B cell (primary cell): ENCODE results near the gene SLC44A1. TPM values are rescaled to one million over a fixed set of nuclear protein-coding genes. Genes with fewer than 3 reads are reported as not detected.

Experiments used
- ATAC-seq: fragments of 200-7000 bp; cut with Tn5 transposase; one replicate; pipeline ENCODE4 v1.10.0; 2021; ENCODE audit warnings: low read depth, mild to moderate bottlenecking, moderate number of reproducible peaks, moderate library complexity
- CTCF ChIA-PET: fragments of 350-600 bp; sonication (Branson Sonifier 250); formaldehyde crosslinking; loops from one replicate; lab custom pipeline; 2021; ENCODE audit warnings: antibody characterized with exemption, inconsistent platforms; lab: Charles Lee
- POLR2A ChIA-PET: fragments of 350-600 bp; sonication (Branson Sonifier 250); formaldehyde crosslinking; loops from one replicate; lab custom pipeline; 2021; ENCODE audit warnings: antibody characterized with exemption; lab: Charles Lee
- DNase-seq: peaks from one replicate; pipeline ENCODE4 v3.0.0; 2013
- H2AFZ ChIP-seq: 2 replicates; pipeline ENCODE4 v1.6.1; 2012; ENCODE audit warnings: mild to moderate bottlenecking, low read depth, low read length; ENCODE audit not compliant: insufficient read depth, poor library complexity, severe bottlenecking
- H3K27ac ChIP-seq, 2 donors: 1 replicate in 1 of 2; 2 replicates in 1 of 2; pipeline ENCODE4 v1.5.1; 2012 to 2013; ENCODE audit warnings: low read length in 2 of 2, mild to moderate bottlenecking in 2 of 2, moderate library complexity in 1 of 2
- H3K27me3 ChIP-seq, 4 experiments: fragments of 200-600 bp in 1 of 4; sonication (generic) in 1 of 4; replicated peaks in 1 of 4; 1 replicate in 2 of 4; 2 replicates in 2 of 4; pipeline versions ENCODE4 v1.6.1 to v1.7.0; 2013 to 2016; ENCODE audit warnings: low read length in 3 of 4, mild to moderate bottlenecking in 2 of 4, mixed read lengths in 1 of 4, moderate library complexity in 1 of 4; ENCODE audit not compliant: insufficient read depth in 4 of 4, control insufficient read depth in 3 of 4; ENCODE audit errors: control extremely low read depth in 1 of 4
- H3K36me3 ChIP-seq, 2 experiments: replicated peaks in 1 of 2; 1 replicate in 1 of 2; 2 replicates in 1 of 2; pipeline versions ENCODE4 v1.6.1 to v1.7.1; 2013; ENCODE audit warnings: low read length in 1 of 2; ENCODE audit not compliant: insufficient read depth in 2 of 2, control insufficient read depth in 1 of 2; ENCODE audit errors: control extremely low read depth in 1 of 2, extremely low read depth in 1 of 2
- H3K4me1 ChIP-seq, 2 donors: fragments of 200-600 bp in 1 of 2; sonication (generic) in 1 of 2; 1 replicate in 1 of 2; 2 replicates in 1 of 2; pipeline versions ENCODE4 v1.5.1 to v1.6.1; 2013 to 2017; ENCODE audit warnings: low read length in 2 of 2; ENCODE audit not compliant: control insufficient read depth in 2 of 2, insufficient read depth in 2 of 2
- H3K4me2 ChIP-seq: replicated peaks from 2 replicates; pipeline ENCODE3; 2012; ENCODE audit warnings: mild to moderate bottlenecking, low read depth, low read length; ENCODE audit not compliant: poor library complexity, severe bottlenecking
- H3K4me3 ChIP-seq, 5 experiments: fragments of 200-600 bp in 1 of 5; sonication (generic) in 1 of 5; 1 replicate in 3 of 5; 2 replicates in 2 of 5; pipeline versions ENCODE4 v1.5.1 to v1.7.0; 2011 to 2016; ENCODE audit warnings: low read length in 4 of 5, mild to moderate bottlenecking in 4 of 5, low read depth in 2 of 5, control low read depth in 1 of 5, moderate library complexity in 1 of 5; ENCODE audit not compliant: insufficient read depth in 1 of 5; ENCODE audit errors: control extremely low read depth in 1 of 5, extremely low read depth in 1 of 5
- H3K79me2 ChIP-seq: fragments of 200-600 bp; sonication (generic); one replicate; pipeline ENCODE4 v1.6.0; 2016; ENCODE audit warnings: low read length; ENCODE audit not compliant: control insufficient read depth, insufficient read depth
- H3K9ac ChIP-seq: fragments of 200-600 bp; sonication (generic); 2 replicates; pipeline ENCODE4 v1.6.1; 2017; ENCODE audit warnings: mild to moderate bottlenecking, low read length, moderate library complexity
- H3K9me3 ChIP-seq, 3 donors: one replicate each; pipeline versions ENCODE4 v1.6.1 to v1.7.1; 2013; ENCODE audit warnings: low read length in 2 of 3; ENCODE audit not compliant: control insufficient read depth in 2 of 3, insufficient read depth in 1 of 3; ENCODE audit errors: control extremely low read depth in 1 of 3
- H4K20me1 ChIP-seq: 2 replicates; pipeline ENCODE4 v1.6.0; 2012; ENCODE audit warnings: mild to moderate bottlenecking, low read length; ENCODE audit not compliant: insufficient read depth, control insufficient read depth, poor library complexity, severe bottlenecking
- H3K27ac Mint-ChIP-seq: one replicate; pipeline ENCODE4 v1.8.0; 2021; ENCODE audit warnings: mixed read lengths
- H3K27me3 Mint-ChIP-seq: one replicate; pipeline ENCODE4 v1.8.0; 2021; ENCODE audit warnings: mixed read lengths
- H3K4me1 Mint-ChIP-seq: one replicate; pipeline ENCODE4 v1.8.0; 2021; ENCODE audit warnings: mixed read lengths
- H3K4me3 Mint-ChIP-seq: one replicate; pipeline ENCODE4 v1.8.0; 2021; ENCODE audit warnings: mixed read lengths
- H3K9me3 Mint-ChIP-seq: one replicate; pipeline ENCODE4 v1.8.0; 2022; ENCODE audit warnings: mixed read lengths; ENCODE audit not compliant: insufficient read depth
- EZH2 ChIP-seq: IDR thresholded peaks from 2 replicates; pipeline ENCODE4 v1.6.1; 2012; ENCODE audit warnings: borderline replicate concordance, low read depth, mild to moderate bottlenecking, moderate library complexity, low read length; ENCODE audit not compliant: insufficient read depth, poor library complexity, severe bottlenecking
- WGBS: methylation state at CpG from one replicate; pipeline ENCODE4 v1.1.5; 2013; ENCODE audit warnings: missing lambda C conversion rate; ENCODE audit not compliant: insufficient coverage; 5-methylcytosine and 5-hydroxymethylcytosine counted together
- intact Hi-C: fragments of 100-400 bp; cut with micrococcal nuclease; formaldehyde crosslinking; loops from one replicate; pipeline ENCODE4 v1.10.0; 2022
- polyA plus RNA-seq: library from polyadenylated mRNA; depleted of rRNA; stranded (reverse); fragments of >200 nt; gene quantifications from 2 replicates; pipeline ENCODE4 v1.2.3, GENCODE V29; 2012
- total RNA-seq, 2 donors: library from RNA; stranded (reverse); fragments of 120-200 nt in 1 of 2; gene quantifications; 1 replicate in 1 of 2; 2 replicates in 1 of 2; pipeline versions ENCODE4 v1.2.3 to v1.2.4, GENCODE V29; 2013 to 2022
- TF ChIP-seq, protein P1 (sequence below): fragments of 200-600 bp; IDR thresholded peaks from one replicate; pipeline ENCODE4 v1.8.0; 2022; ENCODE audit warnings: antibody characterized with exemption, mild to moderate bottlenecking

SLC44A1 gene
- total and polyA plus RNA-seq, 2 donors (not counting 1 experiment from before 2014, with no cell fraction given), result 2.2 to 17.7 TPM

DNA sequence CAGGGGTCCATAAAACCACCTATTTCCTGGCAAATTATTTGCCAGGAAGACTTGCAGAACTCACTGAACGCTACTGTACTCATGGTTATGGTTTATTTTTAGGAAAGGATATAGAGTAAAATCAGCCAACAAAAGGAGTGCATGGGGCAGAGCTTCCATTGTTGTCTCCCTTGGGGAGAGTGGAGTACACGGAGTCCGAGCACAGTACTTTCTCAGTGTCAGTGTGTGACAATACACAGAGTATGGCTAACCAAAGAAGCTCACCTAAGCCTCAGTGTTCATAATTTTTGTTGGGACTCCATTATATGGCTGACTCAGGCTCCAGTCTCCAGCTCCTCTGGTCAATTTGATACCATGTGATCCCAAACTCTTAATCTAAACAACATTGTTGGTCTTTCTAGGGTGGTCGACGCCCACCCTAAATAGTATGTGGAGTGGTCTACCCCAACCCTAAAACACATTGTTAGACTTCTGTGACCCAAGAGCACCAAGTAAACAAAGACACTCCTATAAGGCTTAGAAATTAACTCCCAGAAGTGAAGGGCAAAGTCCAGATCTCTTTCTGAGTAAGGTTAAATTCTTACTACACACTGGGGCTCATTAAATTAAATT, 74.9 kb downstream of the SLC44A1 start:
- intact Hi-C loops, result no loop called here
- ATAC-seq, result no peak
- POLR2A ChIA-PET, result interaction anchor here (0.5 kb wide), 1 partner anchor 70 kb away, joined by 4 read pairs; no protein-coding TSS in a partner anchor
- TF ChIP-seq, protein P1, sequence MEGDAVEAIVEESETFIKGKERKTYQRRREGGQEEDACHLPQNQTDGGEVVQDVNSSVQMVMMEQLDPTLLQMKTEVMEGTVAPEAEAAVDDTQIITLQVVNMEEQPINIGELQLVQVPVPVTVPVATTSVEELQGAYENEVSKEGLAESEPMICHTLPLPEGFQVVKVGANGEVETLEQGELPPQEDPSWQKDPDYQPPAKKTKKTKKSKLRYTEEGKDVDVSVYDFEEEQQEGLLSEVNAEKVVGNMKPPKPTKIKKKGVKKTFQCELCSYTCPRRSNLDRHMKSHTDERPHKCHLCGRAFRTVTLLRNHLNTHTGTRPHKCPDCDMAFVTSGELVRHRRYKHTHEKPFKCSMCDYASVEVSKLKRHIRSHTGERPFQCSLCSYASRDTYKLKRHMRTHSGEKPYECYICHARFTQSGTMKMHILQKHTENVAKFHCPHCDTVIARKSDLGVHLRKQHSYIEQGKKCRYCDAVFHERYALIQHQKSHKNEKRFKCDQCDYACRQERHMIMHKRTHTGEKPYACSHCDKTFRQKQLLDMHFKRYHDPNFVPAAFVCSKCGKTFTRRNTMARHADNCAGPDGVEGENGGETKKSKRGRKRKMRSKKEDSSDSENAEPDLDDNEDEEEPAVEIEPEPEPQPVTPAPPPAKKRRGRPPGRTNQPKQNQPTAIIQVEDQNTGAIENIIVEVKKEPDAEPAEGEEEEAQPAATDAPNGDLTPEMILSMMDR, result no peak
- no peak for TF ChIP-seq EZH2
- Histone ChIP-seq H3K9ac (no peak overlapping the region), H3K9me3 (no peaks in the 10 kb centered on the region), H3K36me3 (no peaks in the 10 kb centered on the region), H3K27ac (no peak overlapping the region), H3K4me3 (peak overlapping the region in 1 of 5 experiments; percentile 0), H3K4me1 (peaks cover 10 to 15% of the 10 kb centered on the region in 2 donors), H3K79me2 (no peaks in the 10 kb centered on the region), H3K27me3 (no peaks in the 10 kb centered on the region), H3K4me2 (peak overlapping the region; percentile 5), H2AFZ (no peak overlapping the region), H4K20me1 (no peaks in the 10 kb centered on the region)
- CTCF ChIA-PET, result no interaction called here
- no peak for DNase-seq
- H3K27me3 Mint-ChIP-seq, result no peaks in the 10 kb centered on the region
- H3K27ac Mint-ChIP-seq, result no peak overlapping the region
- H3K4me1 Mint-ChIP-seq, result peaks cover 17% of the 10 kb centered on the region
- no peaks in the 10 kb centered on the region for H3K9me3 Mint-ChIP-seq
- H3K4me3 Mint-ChIP-seq, result no peak overlapping the region
- 21% methylated on average over 3 of the region's 5 CpGs for WGBS

- ATAC-seq, result no peak
- peaks cover 10 to 15% of the 10 kb centered on the region in 2 donors for H3K4me1 ChIP-seq
- no peaks in the 10 kb centered on the region for H3K36me3 ChIP-seq
- no peak for TF ChIP-seq EZH2
- TF ChIP-seq, protein P1, result no peak
- intact Hi-C loops, result no loop called here
- Mint-ChIP-seq H3K4me1 (peaks cover 17% of the 10 kb centered on the region), H3K27ac (no peak overlapping the region), H3K4me3 (no peak overlapping the region), H3K9me3 (no peaks in the 10 kb centered on the region), H3K27me3 (no peaks in the 10 kb centered on the region)
- no peaks in the 10 kb centered on the region for H3K9me3 ChIP-seq
- H4K20me1 ChIP-seq, result no peaks in the 10 kb centered on the region
- H2AFZ ChIP-seq, result no peak overlapping the region
- 100% methylated on average over 2 of the region's 3 CpGs for WGBS
- no peaks in the 10 kb centered on the region for H3K79me2 ChIP-seq
- no peak overlapping the region for H3K4me3 ChIP-seq
- no peak overlapping the region for H3K9ac ChIP-seq
- POLR2A ChIA-PET, result no interaction called here
- H3K27me3 ChIP-seq, result no peaks in the 10 kb centered on the region
- H3K27ac ChIP-seq, result no peak overlapping the region
- H3K4me2 ChIP-seq, result no peak overlapping the region
- CTCF ChIA-PET, result interaction anchor here (0.6 kb wide), 1 partner anchor 63 kb away, joined by 3 read pairs; no protein-coding TSS in a partner anchor
- DNase-seq, result no peak
Observed at GRCh38 chr9:105320568-105320967, 76.1 kb downstream of the SLC44A1 start.
